Measurements from ENCODE around the gene ARPC1A. TPM values are rescaled to one million over a fixed set of nuclear protein-coding genes. Genes with fewer than 3 reads are reported as not detected.

The ARPC1A gene
- total RNA-seq, 1 experiment from 2014 or later: 177 TPM

DNA sequence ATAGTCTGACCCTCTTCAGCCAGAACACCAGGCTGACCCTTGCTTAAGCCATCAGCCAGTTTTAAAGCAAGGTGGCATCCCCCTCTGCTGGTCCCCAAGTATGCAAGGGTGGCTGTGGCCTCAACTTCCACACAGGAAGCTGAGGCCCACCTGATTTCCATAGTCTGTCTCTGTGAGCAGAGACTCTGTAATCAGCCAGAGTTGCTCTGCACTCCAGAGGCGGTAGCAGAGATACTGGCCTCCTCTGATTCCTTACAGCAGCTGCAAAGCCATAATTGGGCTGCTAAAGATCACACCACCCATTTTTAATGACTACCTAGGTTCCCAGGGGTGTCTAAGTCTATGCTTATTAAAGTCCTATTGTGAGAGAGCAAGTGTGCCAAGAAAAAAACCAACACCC, 80.9 kb downstream of the ARPC1A start:
- DNase-seq (ENCODE audit: extremely low read depth, low read depth): no peak

GRCh38 chr7:99407872-99408378, 82.2 kb downstream of the ARPC1A start:
- DNase-seq (ENCODE audit: extremely low read depth, low read depth): no peak

DNA sequence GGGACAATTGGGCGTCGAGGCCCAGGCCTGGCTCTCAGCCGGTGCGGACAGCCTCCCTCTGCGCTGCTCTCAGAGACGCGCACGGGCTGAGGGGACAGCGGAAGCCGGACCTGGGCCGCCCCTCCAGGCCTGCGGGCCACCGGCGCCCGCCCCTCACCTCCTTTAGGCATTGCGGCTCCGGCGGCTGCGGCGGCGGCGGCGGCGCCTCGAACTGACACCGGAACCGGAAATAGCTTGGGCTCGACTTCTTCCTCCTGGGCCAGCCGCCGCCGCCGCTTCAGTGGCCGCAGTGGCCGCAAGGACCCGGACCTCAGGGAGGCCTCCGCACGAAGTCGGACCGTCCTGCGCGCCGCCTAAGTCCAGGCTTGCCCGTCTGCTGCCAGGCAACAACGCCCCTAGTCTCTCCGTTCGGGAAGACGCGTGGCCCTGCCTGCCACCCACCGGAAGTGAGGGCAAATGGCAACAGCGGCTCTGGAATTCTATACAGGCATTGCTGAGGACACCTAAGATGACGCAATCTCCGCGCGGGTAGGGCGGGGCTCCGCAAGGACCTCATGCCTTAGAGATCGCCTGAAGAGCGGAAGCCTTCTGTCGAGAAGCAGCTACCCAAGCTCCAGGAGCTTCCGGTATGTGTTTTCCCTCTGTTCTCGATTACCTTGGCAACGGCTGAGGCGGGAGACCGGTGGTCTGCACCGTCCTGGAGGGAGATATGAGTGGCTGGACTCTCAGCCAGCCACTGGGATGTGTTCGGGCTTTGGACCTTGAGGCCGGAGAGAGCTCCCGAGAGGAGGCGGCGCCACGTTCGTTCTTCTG, 82.9 kb downstream of the ARPC1A start, which contains the start of the genes BUD31 and PDAP1:
BUD31 (plus strand) TSS at position 591 of the 813 bp plus-strand sequence. CDS start 2,124 bp downstream, outside the sequence.
PDAP1 (minus strand) TSS at position 219 of the 813 bp plus-strand sequence; CDS start at position 170, 49 bp downstream.
- peak; percentile 86 for DNase-seq (ENCODE audit: extremely low read depth, low read depth)

DNA sequence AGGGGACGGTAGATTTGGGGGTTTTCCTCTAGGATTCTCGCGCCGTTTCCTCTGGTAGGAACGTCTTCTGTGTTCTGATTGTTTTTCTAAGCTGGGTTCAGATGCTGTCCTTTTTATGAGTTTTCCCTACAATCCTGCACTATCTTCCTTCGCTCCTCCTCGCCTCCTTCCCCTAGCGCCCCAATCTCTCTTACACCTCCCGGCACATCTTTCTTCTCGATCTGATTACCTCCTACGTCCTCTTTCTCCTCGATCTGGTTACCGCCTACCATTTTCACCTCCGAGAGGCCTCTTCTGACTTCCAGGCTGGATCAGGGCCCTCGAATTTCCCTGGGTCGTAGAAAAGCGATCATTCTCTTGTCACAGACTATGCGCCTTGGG, 83.5 kb downstream of the ARPC1A start:
- DNase-seq (ENCODE audit: extremely low read depth, low read depth): no peak

DNA sequence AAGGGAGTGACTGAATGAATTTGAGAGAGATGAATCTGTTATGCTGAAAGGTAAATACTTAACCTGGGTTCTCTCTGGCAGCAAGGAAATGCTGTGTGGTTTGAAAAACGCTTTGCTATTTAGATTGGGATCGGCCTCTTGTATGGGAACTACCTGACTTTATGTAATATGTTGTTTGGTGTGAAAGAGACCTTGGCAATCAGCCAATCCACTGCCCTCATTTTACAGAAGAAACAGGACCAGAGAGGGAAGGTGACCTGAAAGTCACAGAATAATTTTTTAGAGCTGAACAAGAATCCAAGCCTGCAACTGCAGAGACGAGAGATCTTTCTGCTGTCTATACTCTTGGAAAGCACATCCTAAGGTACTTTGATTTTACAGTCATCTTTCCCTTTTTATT, 84.1 kb downstream of the ARPC1A start:
- no peak for DNase-seq (ENCODE audit: extremely low read depth, low read depth)

DNA sequence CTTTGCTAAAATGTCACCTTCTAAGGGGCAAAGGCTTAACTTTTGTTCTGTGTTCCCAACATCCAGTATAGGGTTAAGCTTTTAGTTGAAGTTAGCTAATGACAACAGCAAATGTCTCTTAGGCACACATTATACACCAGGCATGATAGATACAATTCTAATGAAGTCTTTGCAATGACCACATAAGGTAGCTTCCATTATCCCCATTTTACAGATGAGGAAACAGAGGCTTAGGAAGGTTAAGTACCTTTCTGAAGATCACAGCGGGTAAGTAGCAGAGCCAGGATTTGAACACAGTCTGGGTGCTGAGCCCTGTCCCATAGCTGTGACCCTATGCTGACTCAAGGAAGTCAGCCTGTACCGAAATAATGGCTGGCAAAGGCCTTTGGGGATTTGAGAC, 84.9 kb downstream of the ARPC1A start:
- no peak for DNase-seq (ENCODE audit: extremely low read depth, low read depth)

DNA sequence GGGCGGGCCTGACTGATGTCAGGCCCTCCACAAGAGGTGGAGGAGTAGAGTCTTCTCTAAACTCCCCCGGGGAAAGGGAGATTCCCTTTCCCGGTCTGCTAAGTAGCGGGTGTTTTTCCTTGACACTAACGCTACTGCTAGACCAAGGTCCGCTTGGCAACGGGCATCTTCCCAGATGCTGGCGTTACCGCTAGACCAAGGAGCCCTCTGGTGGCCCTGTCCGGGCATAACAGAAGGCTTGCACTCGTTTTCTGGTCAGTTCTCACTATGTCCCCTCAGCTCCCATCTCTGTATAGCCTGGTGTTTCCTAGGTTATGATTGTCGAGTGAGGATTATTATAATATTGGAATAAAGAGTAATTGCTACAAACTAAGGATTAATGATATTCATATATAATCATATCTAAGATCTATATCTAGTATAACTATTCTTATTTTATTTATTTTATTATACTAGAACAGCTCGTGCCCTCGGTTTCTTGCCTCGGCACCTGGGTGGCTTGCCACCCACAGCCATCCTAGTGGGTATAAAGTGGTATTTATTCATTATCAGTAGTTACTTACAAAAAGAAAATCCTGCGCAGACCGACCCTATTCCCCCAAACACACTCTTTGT, 89.9 kb downstream of the ARPC1A start:
- peak; percentile 61 for DNase-seq (ENCODE audit: extremely low read depth, low read depth)

Other genes with a start within 250 kb of the ARPC1A start
- 23.6 and 26.4 TPM in 2 replicates for gene SMURF1, start 181.8 kb upstream of the ARPC1A start, total RNA-seq (2014; rRNA removed; shearing (Covaris generic))
- gene KPNA7, start 117.8 kb upstream of the ARPC1A start, total RNA-seq (2014; rRNA removed; shearing (Covaris generic)): 0.07 TPM in 1 of 2 replicates, not detected in the other
- gene MYH16, start 53.1 kb upstream of the ARPC1A start, total RNA-seq (2014; rRNA removed; shearing (Covaris generic)): not detected in 2 replicates
- gene ARPC1B, start 48.8 kb downstream of the ARPC1A start, total RNA-seq (2014; rRNA removed; shearing (Covaris generic)): 236 and 247 TPM in 2 replicates
- 67.2 and 72.1 TPM in 2 replicates for gene PDAP1, start 82.7 kb downstream of the ARPC1A start, total RNA-seq (2014; rRNA removed; shearing (Covaris generic))
- gene BUD31, start 83.1 kb downstream of the ARPC1A start, total RNA-seq (2014; rRNA removed; shearing (Covaris generic)): 211 and 220 TPM in 2 replicates
- gene PTCD1, start 112.9 kb downstream of the ARPC1A start, total RNA-seq (2014; rRNA removed; shearing (Covaris generic)): 6.1 and 6.4 TPM in 2 replicates
- gene CPSF4, start 113.0 kb downstream of the ARPC1A start, total RNA-seq (2014; rRNA removed; shearing (Covaris generic)): 37.1 and 42.7 TPM in 2 replicates
- 598 and 637 TPM in 2 replicates for gene ATP5MF, start 140.3 kb downstream of the ARPC1A start, total RNA-seq (2014; rRNA removed; shearing (Covaris generic))
- 6.8 and 7.0 TPM in 2 replicates for gene ZNF789, start 147.0 kb downstream of the ARPC1A start, total RNA-seq (2014; rRNA removed; shearing (Covaris generic))
- 17.6 and 18.0 TPM in 2 replicates for gene ZNF394, start 174.4 kb downstream of the ARPC1A start, total RNA-seq (2014; rRNA removed; shearing (Covaris generic))
- gene ZKSCAN5, start 178.8 kb downstream of the ARPC1A start, total RNA-seq (2014; rRNA removed; shearing (Covaris generic)): 12.0 and 12.7 TPM in 2 replicates
- gene FAM200A, start 226.2 kb downstream of the ARPC1A start, total RNA-seq (2014; rRNA removed; shearing (Covaris generic)): 12.1 and 14.0 TPM in 2 replicates
- 68.4 and 83.1 TPM in 2 replicates for gene ZNF655, start 232.7 kb downstream of the ARPC1A start, total RNA-seq (2014; rRNA removed; shearing (Covaris generic))